HepG2 (cell line): ENCODE measurements around the gene CDC34. TPM values are rescaled to one million over a fixed set of nuclear protein-coding genes. Genes with fewer than 3 reads are reported as not detected.

ENCODE experiments used
- ATAC-seq: fragments of 200-7000 bp; cut with Tn5 transposase; 3 replicates; pipeline ENCODE4 v1.9.1; 2020; ENCODE audit warnings: mild to moderate bottlenecking, moderate library complexity
- BruUV-seq: library from RNA; stranded (reverse); fragments of 400-500 nt; replicated peaks from 2 replicates; lab custom pipeline; 2021; lab: Mats Ljungman, UMichigan
- CTCF ChIA-PET: fragments of 300-600 bp; formaldehyde crosslinking; extraction: SDS; loops from one replicate; lab custom pipeline; 2021; ENCODE audit warnings: low total read pairs, inconsistent platforms, low intra/inter-chr PET ratio; lab: Yijun Ruan, JAX
- POLR2A ChIA-PET: fragments of 350-600 bp; sonication (Branson Sonifier 250); formaldehyde crosslinking; loops from one replicate; lab custom pipeline; 2020; ENCODE audit warnings: antibody characterized with exemption, inconsistent platforms; lab: Yijun Ruan, JAX
- DNase-seq: peaks from one replicate; pipeline ENCODE4 v3.0.0-alpha.2; 2015; ENCODE audit warnings: low spot score
- FAIRE-seq: peaks from 3 replicates; lab custom pipeline; 2011; peaks lifted over from hg19 to GRCh38; lab: Jason Lieb, UNC
- H2AFZ ChIP-seq: one replicate; pipeline ENCODE4 v1.6.1; 2011; ENCODE audit warnings: low read length, inconsistent platforms
- H3K27ac ChIP-seq: fragments of 300-600 bp; 3 replicates; pipeline ENCODE4 v1.8.0; 2011; ENCODE audit warnings: mixed run types, mild to moderate bottlenecking, mixed read lengths, low read length, inconsistent platforms; ENCODE audit not compliant: insufficient read depth; ENCODE audit errors: extremely low read length
- H3K27me3 ChIP-seq, 2 experiments: fragments of 200-600 bp in 1 of 2; 2 replicates in 1 of 2; 3 replicates in 1 of 2; pipeline versions ENCODE4 v1.6.0 to v1.8.0; 2011; ENCODE audit warnings: low read length in 2 of 2, mild to moderate bottlenecking in 2 of 2, moderate library complexity in 2 of 2, inconsistent platforms in 1 of 2; ENCODE audit not compliant: insufficient read depth in 2 of 2, control insufficient read depth in 1 of 2
- H3K36me3 ChIP-seq, 2 experiments: fragments of 200-600 bp in 1 of 2; replicated peaks in 1 of 2; 2 replicates in 1 of 2; 3 replicates in 1 of 2; pipeline versions ENCODE4 v1.5.1 to v1.8.0; 2011; ENCODE audit warnings: low read length in 2 of 2, inconsistent platforms in 1 of 2; ENCODE audit not compliant: insufficient read depth in 2 of 2, control insufficient read depth in 1 of 2
- H3K4me1 ChIP-seq: 2 replicates; pipeline ENCODE4 v1.5.1; 2012; ENCODE audit warnings: low read length, inconsistent platforms; ENCODE audit not compliant: insufficient read depth
- H3K4me2 ChIP-seq: 2 replicates; pipeline ENCODE4 v1.6.0; 2011; ENCODE audit warnings: low read depth, low read length, inconsistent platforms
- H3K4me3 ChIP-seq, 3 experiments: fragments of 200-600 bp in 1 of 3; sonication (generic), shearing (Covaris generic) in 1 of 3; replicated peaks in 1 of 3; 2 replicates each; pipeline ENCODE4 v1.5.1; 2011 to 2016; ENCODE audit warnings: low read length in 3 of 3, inconsistent platforms in 2 of 3, low read depth in 2 of 3, mild to moderate bottlenecking in 2 of 3, control low read depth in 1 of 3, mixed read lengths in 1 of 3; ENCODE audit not compliant: insufficient read depth in 1 of 3
- H3K79me2 ChIP-seq: one replicate; pipeline ENCODE4 v1.6.1; 2011; ENCODE audit warnings: low read length, inconsistent platforms; ENCODE audit not compliant: insufficient read depth
- H3K9ac ChIP-seq: 2 replicates; pipeline ENCODE4 v1.6.0; 2011; ENCODE audit warnings: mild to moderate bottlenecking, low read depth, low read length, inconsistent platforms; ENCODE audit not compliant: insufficient read depth
- H3K9me3 ChIP-seq: 2 replicates; pipeline ENCODE4 v1.5.1; 2012; ENCODE audit warnings: mild to moderate bottlenecking, low read length
- H4K20me1 ChIP-seq: 2 replicates; pipeline ENCODE4 v1.6.0; 2011; ENCODE audit warnings: inconsistent platforms, mild to moderate bottlenecking, low read length, moderate library complexity; ENCODE audit not compliant: insufficient read depth
- ATF7-NPFF ChIP-seq: sonication (generic); formaldehyde crosslinking; IDR thresholded peaks from 2 replicates; pipeline ENCODE4 v1.8.1; 2023; ENCODE audit warnings: mild to moderate bottlenecking, low read depth, missing genetic modification reagents, moderate library complexity
- GABPB1 ChIP-seq: IDR thresholded peaks from 2 replicates; pipeline ENCODE4 v1.6.1; 2016; ENCODE audit warnings: mild to moderate bottlenecking, missing genetic modification reagents, moderate library complexity, missing compliant biosample characterization
- HIVEP1 ChIP-seq: sonication (generic); formaldehyde crosslinking; IDR thresholded peaks from 2 replicates; pipeline ENCODE4 v1.4.0; 2020; ENCODE audit warnings: mild to moderate bottlenecking, missing genetic modification reagents
- HNRNPUL1 ChIP-seq: fragments of 200-400 bp; formaldehyde crosslinking; IDR thresholded peaks from 2 replicates; pipeline ENCODE4 v1.6.1; 2017; ENCODE audit warnings: low read depth, mild to moderate bottlenecking, low read length, moderate library complexity
- MYC ChIP-seq: sonication (generic); formaldehyde crosslinking; IDR thresholded peaks from 2 replicates; pipeline ENCODE4 v1.9.0; 2021; ENCODE audit warnings: missing genetic modification reagents, borderline replicate concordance
- NFE2L2 ChIP-seq: fragments of 150-350 bp; IDR thresholded peaks from 2 replicates; pipeline ENCODE4 v1.6.1; 2014; ENCODE audit warnings: low read length
- POGK ChIP-seq: sonication (generic); formaldehyde crosslinking; conservative IDR thresholded peaks from 2 replicates; pipeline ENCODE4 v1.8.0; 2022; ENCODE audit warnings: mild to moderate bottlenecking, moderate library complexity, missing genetic modification reagents
- RXRA ChIP-seq: sonication (generic); formaldehyde crosslinking; IDR thresholded peaks from 2 replicates; pipeline ENCODE4 v1.5.1; 2020; ENCODE audit warnings: missing genetic modification reagents
- SOX5 ChIP-seq: IDR thresholded peaks from 2 replicates; pipeline ENCODE4 v1.6.1; 2016; ENCODE audit warnings: borderline replicate concordance
- THRA ChIP-seq: sonication (generic); formaldehyde crosslinking; IDR thresholded peaks from 2 replicates; pipeline ENCODE4 v1.4.0; 2020; ENCODE audit warnings: missing genetic modification reagents, borderline replicate concordance
- ZGPAT ChIP-seq: IDR thresholded peaks from 2 replicates; pipeline ENCODE4 v1.6.1; 2016; ENCODE audit warnings: mild to moderate bottlenecking
- ZNF10 ChIP-seq: sonication (generic); formaldehyde crosslinking; IDR thresholded peaks from 2 replicates; pipeline ENCODE4 v1.4.0; 2020; ENCODE audit warnings: mild to moderate bottlenecking, low read depth, missing genetic modification reagents, borderline replicate concordance
- ZNF33B ChIP-seq: sonication (generic); formaldehyde crosslinking; IDR thresholded peaks from 2 replicates; pipeline ENCODE4 v1.5.1; 2020; ENCODE audit warnings: mild to moderate bottlenecking, missing genetic modification reagents
- ZNF501 ChIP-seq: sonication (generic); formaldehyde crosslinking; IDR thresholded peaks from 2 replicates; pipeline ENCODE4 v1.5.1; 2020; ENCODE audit warnings: mild to moderate bottlenecking, moderate library complexity, missing genetic modification reagents
- ZNF674 ChIP-seq: sonication (generic); formaldehyde crosslinking; IDR thresholded peaks from 2 replicates; pipeline ENCODE4 v1.5.0; 2020; ENCODE audit warnings: low read depth, mild to moderate bottlenecking, missing genetic modification reagents
- ZNF790 ChIP-seq: sonication (generic); formaldehyde crosslinking; IDR thresholded peaks from 2 replicates; pipeline ENCODE4 v1.8.0; 2022; ENCODE audit warnings: missing genetic modification reagents, mild to moderate bottlenecking, borderline replicate concordance
- ZNF879 ChIP-seq: sonication (generic); formaldehyde crosslinking; IDR thresholded peaks from 2 replicates; pipeline ENCODE4 v1.8.1; 2023; ENCODE audit warnings: missing genetic modification reagents
- ZSCAN21 ChIP-seq: sonication (generic); formaldehyde crosslinking; IDR thresholded peaks from 2 replicates; pipeline ENCODE4 v1.8.0; 2022; ENCODE audit warnings: mild to moderate bottlenecking, missing genetic modification reagents, moderate library complexity, borderline replicate concordance
- WGBS: methylation state at CpG from one replicate; pipeline ENCODE4 v1.1.6; 2017; ENCODE audit warnings: low lambda C conversion rate; 5-methylcytosine and 5-hydroxymethylcytosine counted together
- in situ Hi-C: cut with HindIII; loops from 2 replicates; pipeline ENCODE4 v1.10.0; 2017; ENCODE audit warnings: low pct_unique_long_range_greater_than_20kb; ENCODE audit not compliant: extremely low pct_ligation_motif_present
- intact Hi-C: fragments of 100-400 bp; cut with micrococcal nuclease; formaldehyde crosslinking; loops from one replicate; pipeline ENCODE4 v1.10.0; 2022; ENCODE audit not compliant: unreplicated experiment
- polyA plus RNA-seq, 8 experiments: library from polyadenylated mRNA; depleted of rRNA in 3 of 8; stranded (reverse) in 7 of 8; unstranded in 1 of 8; fragments of >200 nt; fragmentation: Illumina TruSeq in 4 of 8; extraction: Trizol in 4 of 8; gene quantifications; 2 replicates each; pipeline versions ENCODE4 v1.2.1 to v1.2.3, GENCODE V29; 2011 to 2016; ENCODE audit warnings: low read depth in 4 of 8, missing spikeins in 1 of 8, mixed read lengths in 1 of 8; ENCODE audit not compliant: insufficient read depth in 1 of 8
- total RNA-seq, 5 experiments: library from RNA; depleted of rRNA; stranded (reverse); fragments of >200 nt; fragmentation: Illumina TruSeq; extraction: Trizol; gene quantifications; 2 replicates each; pipeline ENCODE4 v1.2.3, GENCODE V29; 2016; ENCODE audit warnings: low read depth in 1 of 5

Gene CDC34
- total and polyA plus RNA-seq, 2 of the 13 experiments (the other 11 are each of a cell fraction or from before 2014, with no cell fraction given), result 138 to 150 TPM

- Histone ChIP-seq H2AFZ (no peak overlapping the region), H3K4me1 (peaks cover 26% of the 10 kb centered on the region), H3K4me2 (peak overlapping the region; percentile 79), H4K20me1 (peaks cover 48% of the 10 kb centered on the region), H3K27ac (peak overlapping the region; percentile 69), H3K27me3 (no peaks in the 10 kb centered on the region; a peak in 1 of 5 replicates), H3K36me3 (peaks cover 6 to 10% of the 10 kb centered on the region in 2 experiments; a peak in 4 of 5 replicates), H3K9ac (peak overlapping the region; percentile 95), H3K79me2 (peaks cover 56% of the 10 kb centered on the region), H3K9me3 (no peaks in the 10 kb centered on the region), H3K4me3 (peak overlapping the region; percentile 90 to 99 (median 96))
- BruUV-seq, result TSS peak; percentile 79
- ATAC-seq (peak; percentile 19), DNase-seq (no peak), FAIRE-seq (no peak)
- CTCF ChIA-PET, result interaction anchor here (0.9 kb wide), 1 partner anchor 23 kb away, joined by 3 read pairs; no protein-coding TSS in a partner anchor
- POLR2A ChIA-PET, result interaction anchor here (0.6 to 4.3 kb wide), 7 partner anchors 13 to 131 kb away, joined by 3 to 45 read pairs (median 5); partner anchors contain the start of gene CDC34
- intact Hi-C loops (no loop called here), in situ Hi-C loops (no loop called here)
- WGBS, result 0% methylated on average over 14 of the region's 55 CpGs
- TF ChIP-seq ZGPAT (CRISPR knock-in tag) (0 out of 2 replicates have a peak, but pooled peaks have one; percentile 6), ZNF879 (CRISPR knock-in tag) (0 out of 2 replicates have a peak, but pooled peaks have one; percentile 57), ATF7-NPFF (CRISPR knock-in tag) (0 out of 2 replicates have a peak, but pooled peaks have one; percentile 39), NFE2L2 (no peak), ZNF790 (CRISPR knock-in tag) (peak; percentile 2; the same call in 1 of the 2 replicates), POGK (CRISPR knock-in tag) (peak; percentile 66; the same call in 1 of the 2 replicates), MYC (CRISPR knock-in tag) (0 out of 2 replicates have a peak, but pooled peaks have one; percentile 26), ZNF501 (CRISPR knock-in tag) (peak; percentile 37; the same call in 1 of the 2 replicates), ZNF33B (CRISPR knock-in tag) (no peak), RXRA (CRISPR knock-in tag) (0 out of 2 replicates have a peak, but pooled peaks have one; percentile 8), HIVEP1 (peak; percentile 41), ZNF10 (CRISPR knock-in tag) (no peak), HNRNPUL1 (no peak), ZSCAN21 (CRISPR knock-in tag) (peak; percentile 2; the same call in 1 of the 2 replicates), ZNF674 (CRISPR knock-in tag) (no peak), THRA (CRISPR knock-in tag) (no peak), SOX5 (CRISPR knock-in tag) (no peak), GABPB1 (peak; percentile 2; the same call in 1 of the 2 replicates)
Measured at GRCh38 chr19:572743-573518, 41.4 kb downstream of the CDC34 start.
